PC-3 (cell line): ENCODE results near the gene ATP5PB.

Experiments used
- EZH2 ChIP-seq: fragments of 300-600 bp; sonication (generic); IDR thresholded peaks from one replicate; pipeline ENCODE4 v1.6.1; 2017; ENCODE audit warnings: antibody characterized with exemption, mild to moderate bottlenecking, low read length; ENCODE audit not compliant: unreplicated experiment
- EZH2phosphoT487 ChIP-seq: fragments of 300-600 bp; sonication (generic); IDR thresholded peaks from 2 replicates; pipeline ENCODE4 v1.6.1; 2018; ENCODE audit warnings: mild to moderate bottlenecking, antibody characterized with exemption, low read length, borderline replicate concordance
- TF ChIP-seq, protein P1 (sequence below): fragments of 300-600 bp; sonication (generic); conservative IDR thresholded peaks from 2 replicates; pipeline ENCODE4 v1.5.1; 2017; ENCODE audit warnings: antibody characterized with exemption, low read depth, mild to moderate bottlenecking, low read length

DNA sequence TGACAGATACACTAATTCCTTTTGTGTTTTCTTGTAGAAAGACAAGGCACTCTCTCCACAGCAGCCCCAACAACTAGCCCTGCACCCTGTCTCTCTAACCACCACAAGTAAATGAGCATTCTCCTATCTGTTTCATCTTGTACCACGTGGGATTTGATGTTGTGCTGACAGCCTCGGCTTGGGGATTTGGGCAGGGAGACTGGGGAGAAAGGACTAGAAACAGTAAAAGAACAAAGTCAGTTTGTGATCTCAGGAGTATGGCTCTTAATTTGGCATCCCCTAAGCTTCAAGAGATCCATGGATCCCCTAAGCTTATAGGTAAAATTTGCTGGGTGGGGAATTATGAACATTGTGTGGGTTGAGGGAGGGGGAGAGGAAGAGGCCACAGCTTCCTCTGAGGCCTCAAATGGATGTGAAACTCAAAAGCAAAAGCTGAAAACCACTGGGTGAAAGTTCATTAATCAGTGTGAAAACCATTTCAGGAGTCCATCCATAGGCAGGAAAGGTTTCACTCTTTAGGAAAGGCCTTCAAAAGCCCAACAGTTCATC lies 27.6 kb downstream of the ATP5PB start:
- TF ChIP-seq, protein P1, sequence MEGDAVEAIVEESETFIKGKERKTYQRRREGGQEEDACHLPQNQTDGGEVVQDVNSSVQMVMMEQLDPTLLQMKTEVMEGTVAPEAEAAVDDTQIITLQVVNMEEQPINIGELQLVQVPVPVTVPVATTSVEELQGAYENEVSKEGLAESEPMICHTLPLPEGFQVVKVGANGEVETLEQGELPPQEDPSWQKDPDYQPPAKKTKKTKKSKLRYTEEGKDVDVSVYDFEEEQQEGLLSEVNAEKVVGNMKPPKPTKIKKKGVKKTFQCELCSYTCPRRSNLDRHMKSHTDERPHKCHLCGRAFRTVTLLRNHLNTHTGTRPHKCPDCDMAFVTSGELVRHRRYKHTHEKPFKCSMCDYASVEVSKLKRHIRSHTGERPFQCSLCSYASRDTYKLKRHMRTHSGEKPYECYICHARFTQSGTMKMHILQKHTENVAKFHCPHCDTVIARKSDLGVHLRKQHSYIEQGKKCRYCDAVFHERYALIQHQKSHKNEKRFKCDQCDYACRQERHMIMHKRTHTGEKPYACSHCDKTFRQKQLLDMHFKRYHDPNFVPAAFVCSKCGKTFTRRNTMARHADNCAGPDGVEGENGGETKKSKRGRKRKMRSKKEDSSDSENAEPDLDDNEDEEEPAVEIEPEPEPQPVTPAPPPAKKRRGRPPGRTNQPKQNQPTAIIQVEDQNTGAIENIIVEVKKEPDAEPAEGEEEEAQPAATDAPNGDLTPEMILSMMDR: no peak
- TF ChIP-seq EZH2 (no peak), EZH2phosphoT487 (no peak)
